Measurements from ENCODE around the gene CALR3.

DNA sequence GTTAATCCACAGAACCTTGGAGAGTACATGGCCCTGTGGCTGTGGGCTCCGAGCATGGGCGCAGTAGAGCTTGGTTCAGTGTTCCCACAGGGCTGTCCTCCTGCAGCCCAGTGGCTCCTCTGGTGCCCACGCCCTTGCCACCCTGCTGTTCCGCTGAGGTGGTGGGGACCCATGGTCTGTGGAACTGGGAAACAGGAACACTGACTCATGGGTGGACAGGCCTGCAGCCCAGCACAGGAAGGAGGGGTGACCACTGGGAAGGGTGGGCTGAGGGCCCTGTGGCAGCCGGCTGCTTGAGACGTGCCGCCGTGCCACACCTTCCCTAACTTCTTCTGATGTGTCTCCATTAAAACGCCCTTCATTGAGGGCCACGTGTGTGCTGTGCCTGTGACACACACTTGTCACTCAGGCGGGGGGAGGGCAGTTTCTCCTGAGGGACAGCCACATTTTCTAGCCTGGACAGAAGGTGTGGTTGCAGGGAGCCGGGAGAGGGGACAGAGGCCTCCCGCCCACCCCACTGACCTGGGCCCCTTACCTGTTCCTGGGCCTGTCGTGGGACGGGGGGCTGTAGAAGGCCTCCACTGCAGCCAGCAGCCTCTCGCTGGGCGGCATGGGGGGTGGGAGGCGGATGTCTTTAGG, 25.1 kb upstream of the CALR3 start:
- TF ChIP-seq POLR2A (IDR thresholded peaks at IDR 0.05), result no peak
- no peak for TF ChIP-seq CTCF (IDR thresholded peaks at IDR 0.05)

Measured in transverse colon (tissue), 3 donors.